Limb (tissue), 2 donors: ENCODE results near the gene CACNA1D.

Experiments used
- DNase-seq, 2 donors: peaks; one replicate each; pipeline ENCODE4 v3.0.0-alpha.2; 2016; ENCODE audit errors: extremely low spot score in 2 of 2

CACNA1D gene

DNA sequence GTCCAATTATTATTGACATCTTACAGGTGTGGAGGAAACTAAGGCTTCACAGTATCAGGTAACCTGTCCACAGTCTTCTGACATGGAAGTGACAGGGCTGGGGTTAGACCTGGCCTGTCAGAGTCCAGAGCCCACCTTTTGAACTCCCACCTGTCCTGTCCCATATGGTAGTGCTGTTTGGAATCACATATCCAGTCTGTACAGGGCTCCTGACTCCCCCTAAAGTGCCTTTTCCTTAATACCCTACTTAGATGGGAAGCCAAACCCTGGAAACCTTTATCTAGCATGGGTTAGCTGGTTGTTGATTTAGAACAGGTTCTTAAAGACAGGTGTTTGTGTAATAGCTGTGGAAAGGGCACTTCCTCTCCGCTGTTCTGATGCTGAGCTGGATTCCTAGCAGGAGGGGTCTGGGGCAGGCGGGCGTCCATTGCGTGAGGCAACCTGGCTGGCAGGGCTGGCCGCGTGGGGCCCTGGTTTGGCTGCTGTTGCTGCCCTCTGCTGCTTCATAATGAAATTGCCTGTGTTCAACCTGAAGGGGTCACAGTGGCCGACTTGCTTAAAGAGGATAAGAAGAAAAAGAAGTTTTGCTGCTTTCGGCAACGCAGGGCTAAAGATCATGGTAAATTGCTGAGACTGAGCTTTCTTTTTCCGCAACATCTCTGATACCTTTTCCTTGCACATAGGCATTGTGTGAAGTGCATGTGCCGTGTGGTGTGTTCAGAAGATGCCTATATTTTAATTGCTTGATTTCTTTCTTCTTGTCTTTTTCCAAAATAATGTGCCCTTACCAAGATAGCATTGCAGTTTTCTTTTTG lies 215.7 kb downstream of the CACNA1D start:
- DNase-seq: peak; percentile 69 to 82

DNA sequence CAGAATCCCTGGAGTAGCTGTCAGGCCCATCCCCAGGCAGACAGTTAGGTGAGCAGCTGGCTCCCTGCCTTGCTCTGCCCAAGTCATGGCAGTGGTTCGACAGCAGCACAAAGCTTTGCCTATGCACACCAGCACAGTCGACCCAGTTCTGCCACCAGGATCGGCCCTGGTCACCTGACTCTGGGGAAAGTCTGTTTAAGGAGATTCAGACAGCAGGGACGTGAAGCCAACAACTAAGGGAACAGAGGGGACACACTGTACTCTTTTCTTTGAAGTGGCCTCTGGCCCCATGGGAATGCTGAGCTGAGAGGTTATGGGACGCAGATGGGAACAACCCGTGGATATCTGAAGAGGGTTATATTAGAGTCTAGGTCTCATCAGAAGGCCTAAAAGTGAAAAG lies 217.0 kb downstream of the CACNA1D start:
- DNase-seq: no peak

DNA sequence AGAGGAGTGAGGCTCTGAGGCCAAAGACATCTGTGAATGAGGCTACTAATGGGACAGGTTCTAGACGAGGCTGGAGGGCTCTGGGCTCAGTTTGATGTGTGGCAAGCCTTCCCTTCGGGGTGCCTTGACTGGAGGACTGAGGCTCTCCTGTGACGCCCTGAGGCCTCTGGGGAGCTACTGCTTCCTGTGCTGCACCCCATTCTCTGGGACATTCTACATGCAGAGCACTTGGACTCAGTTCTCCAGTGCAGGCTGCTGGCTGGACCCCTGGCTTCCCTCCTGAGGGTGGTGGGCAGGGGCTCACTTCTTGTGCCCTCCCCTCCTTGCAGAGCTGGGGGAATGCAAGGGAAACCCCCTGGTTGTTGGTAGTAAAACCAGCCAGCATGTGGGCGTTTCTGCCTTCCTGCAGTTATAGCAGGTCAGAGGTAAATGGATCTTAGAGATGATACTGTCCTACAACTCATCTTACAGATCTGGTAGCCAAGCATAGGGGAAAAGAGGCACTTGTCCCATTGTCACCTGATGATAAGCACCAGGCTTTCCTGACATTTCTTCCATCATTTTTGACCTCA lies 218.5 kb downstream of the CACNA1D start:
- no peak for DNase-seq

DNA sequence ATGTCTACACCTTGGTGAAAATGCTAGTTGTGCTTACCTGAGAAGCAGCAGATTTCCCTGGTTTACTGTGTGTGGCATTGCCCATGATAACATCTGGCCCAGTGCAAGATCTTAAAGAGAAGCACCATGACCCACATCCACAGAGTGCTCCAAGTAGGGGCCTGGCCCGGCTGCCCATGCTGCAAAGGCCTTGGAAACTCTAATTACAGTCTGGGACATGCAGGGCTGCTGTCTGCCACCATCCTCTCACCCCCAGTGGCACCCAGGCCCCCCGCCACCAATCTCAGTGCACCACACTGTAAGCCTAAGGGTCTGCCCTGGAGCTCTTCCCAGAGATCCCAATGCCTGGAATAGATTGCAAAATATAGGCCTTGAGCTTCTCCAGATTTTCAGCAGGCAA lies 219.2 kb downstream of the CACNA1D start:
- no peak for DNase-seq

DNA sequence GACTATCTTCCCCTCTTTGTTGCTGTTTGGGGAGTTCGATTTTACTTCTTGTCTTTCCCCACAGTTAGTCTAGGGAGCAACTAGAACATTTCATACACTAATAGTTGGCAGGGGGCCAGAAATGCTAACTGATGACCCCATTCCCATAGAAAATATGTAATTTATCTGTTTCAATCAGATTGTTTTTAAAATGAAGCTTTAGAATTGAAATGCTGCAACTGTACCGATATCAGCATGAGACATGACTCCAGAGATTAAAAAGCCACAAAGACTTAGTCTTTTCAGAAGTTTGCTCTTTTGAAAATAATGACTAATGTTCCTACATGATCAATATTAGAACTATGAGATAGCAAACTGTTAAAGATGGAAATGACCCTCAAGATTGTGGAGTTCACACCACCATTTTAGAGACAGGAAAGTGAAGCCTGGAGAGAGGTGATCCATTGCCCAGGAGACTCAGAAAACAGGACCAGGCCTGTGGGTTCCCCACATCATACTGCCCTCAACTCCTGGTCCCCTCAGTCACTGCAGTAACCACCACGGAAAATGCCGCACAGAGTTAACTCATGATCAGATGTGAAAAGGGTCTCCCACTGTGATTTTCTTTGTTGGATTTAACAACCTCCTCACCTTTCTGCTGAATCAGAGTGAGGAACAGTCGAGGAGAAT lies 221.5 kb downstream of the CACNA1D start:
- no peak for DNase-seq

DNA sequence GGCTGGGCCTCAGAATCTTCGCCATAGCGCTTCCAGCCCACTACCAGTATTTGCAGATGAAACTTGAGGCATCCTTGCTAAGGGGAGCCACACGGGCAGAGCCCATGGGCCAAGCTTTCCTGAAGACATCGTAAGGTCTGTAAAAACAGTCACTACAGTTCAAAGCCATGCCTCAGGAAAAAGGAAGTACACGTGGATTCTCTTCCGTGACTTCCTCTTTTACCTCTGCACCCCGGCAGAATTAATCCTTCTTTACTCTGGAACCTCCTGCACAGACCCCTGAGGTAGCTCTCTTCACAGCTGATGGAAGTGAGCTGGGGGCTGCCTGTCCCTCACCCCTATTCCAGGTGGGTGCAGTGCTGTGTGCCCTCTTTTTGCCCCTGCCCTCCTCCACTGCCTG lies 222.6 kb downstream of the CACNA1D start:
- no peak for DNase-seq

DNA sequence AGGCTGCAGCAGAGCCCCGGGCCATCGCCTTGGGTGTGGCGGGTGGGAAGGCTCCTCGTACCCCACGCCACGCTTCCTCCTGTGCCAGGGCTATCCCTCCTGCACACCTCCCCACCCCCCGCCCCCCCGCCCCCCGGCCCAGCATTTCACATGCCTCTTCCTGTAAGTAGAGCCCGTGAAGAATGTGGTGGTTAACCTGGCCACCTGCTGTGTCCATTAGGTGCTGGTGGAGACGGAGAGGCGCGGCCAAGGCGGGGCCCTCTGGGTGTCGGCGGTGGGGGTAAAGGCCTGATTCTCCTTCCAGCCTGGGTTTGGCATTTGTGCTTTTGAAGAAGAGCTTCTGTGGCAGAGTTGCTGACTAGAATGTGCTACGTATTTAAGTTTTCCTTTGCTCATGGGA lies 224.1 kb downstream of the CACNA1D start:
- no peak for DNase-seq

DNA sequence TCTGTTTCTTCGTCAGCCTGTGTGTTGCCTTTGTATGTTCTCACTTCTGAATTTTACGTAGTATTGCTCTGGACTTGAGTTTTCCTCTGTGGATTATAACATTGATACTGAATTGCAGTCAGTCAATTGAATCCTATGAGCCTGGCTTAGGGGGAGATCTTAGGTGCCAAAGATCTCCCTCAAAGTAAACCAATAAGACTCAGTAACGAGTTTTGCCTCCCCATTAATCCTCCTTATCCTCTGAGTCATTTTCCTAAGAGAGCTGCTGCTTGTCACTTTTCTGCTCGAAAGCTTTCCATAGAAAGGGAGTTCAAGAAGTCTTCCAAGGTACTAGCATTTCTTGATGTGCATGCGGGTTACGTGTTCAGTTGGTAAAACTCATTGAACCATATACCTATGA lies 225.4 kb downstream of the CACNA1D start:
- no peak for DNase-seq

DNA sequence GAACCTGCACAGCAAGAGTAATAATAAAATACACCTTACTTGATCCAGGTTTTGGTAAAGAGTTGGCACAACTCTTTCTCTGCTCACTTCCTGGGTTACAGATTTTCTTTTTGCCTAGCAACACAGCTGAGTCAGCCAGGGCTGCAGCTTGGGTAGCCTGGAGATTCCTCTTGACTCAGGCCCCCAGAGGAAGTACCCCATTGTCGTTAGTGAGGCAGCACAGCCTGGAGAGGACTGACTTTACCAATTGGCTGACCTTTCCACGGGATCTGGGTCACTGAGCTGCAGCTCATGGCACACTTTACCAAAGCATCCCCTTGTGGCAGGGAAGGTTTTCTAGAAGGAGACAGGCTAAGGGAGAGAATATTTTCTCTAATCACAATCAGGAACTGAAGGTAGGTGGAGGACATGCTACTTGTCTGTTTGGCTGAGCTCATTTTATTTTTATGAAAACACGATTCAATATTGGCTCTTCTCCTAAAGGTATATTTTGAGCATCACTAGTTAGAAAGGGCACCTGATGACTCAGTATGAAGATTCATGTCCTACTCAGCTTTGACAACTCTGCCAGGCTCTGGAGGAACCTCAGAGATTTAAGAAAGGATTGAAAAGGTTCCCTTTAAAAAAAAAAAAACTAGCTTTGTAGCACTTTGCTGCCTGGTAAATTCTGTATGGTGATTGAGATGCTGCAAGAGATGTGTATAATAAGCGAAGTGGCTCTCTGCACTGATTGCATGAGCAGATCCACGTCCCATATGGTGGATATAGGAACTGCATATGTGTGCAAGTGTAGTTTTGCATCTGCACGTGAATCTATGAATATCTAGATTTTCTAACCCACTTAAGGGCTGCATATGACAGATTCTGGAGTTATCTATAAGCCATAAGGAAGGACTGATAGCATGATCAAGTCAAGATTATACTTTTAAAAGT lies 227.0 kb downstream of the CACNA1D start:
- no peak for DNase-seq

DNA sequence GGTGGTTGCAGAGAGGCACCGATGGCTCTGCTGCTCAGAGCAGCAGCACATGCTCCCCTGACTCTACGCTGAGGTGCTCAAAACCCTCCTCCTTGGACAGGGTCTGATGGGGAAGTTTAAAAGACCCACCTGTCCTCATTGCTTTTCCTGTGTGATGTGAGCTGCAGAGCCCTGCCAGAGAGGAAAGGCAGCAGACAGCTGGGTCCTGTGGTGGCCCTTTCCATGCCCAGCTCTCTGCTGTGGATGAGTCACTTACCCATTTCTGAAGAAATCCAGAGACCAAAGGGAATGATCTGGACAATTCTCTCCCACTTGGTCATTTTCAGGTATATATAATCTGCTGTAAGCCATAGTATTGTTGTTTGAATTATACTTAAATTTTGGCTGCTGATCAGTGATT lies 230.2 kb downstream of the CACNA1D start:
- no peak for DNase-seq

DNA sequence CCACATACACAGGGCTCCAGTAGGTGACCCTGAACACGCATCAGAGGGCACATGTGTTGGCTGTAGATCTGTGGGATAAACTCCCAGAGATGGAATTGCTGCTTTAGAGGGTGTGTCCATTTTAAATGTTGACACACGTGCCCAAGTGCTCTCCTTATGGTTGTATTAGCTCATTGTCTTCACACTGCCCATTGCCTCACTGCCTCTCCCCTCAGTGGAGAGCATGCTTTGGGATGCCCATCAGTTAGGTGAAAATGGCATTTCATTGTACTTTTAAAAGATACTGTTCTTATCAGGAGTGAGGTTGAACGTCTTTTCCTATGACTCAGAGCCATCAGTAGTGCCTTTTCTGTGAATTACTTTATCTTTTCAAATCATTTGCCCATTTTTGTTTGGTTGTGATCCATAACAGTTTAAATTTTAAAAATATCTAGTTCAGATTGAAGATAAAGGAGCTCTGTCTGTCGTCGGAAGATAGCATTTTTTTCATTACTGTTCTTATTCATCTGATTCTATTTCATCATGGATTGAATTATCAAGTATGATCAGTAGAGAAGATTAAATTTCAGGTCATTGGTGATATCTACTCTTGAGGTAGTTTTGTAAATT lies 231.1 kb downstream of the CACNA1D start:
- DNase-seq: no peak

DNA sequence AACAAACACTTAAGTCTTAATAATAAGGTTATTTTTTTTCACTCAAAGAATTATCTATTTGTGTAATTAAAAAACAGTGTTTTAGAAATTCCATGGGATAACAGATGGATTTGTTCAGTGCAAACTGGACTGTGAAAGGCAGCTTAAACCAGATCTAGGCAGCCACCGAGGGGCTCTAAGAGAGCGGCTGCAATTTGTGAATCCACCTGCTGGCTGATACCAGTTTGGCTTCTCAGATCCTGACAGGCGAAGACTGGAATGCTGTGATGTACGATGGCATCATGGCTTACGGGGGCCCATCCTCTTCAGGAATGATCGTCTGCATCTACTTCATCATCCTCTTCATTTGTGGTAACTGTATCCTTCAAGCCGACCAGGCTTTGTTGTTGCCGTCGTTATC lies 232.2 kb downstream of the CACNA1D start:
- DNase-seq: no peak

DNA sequence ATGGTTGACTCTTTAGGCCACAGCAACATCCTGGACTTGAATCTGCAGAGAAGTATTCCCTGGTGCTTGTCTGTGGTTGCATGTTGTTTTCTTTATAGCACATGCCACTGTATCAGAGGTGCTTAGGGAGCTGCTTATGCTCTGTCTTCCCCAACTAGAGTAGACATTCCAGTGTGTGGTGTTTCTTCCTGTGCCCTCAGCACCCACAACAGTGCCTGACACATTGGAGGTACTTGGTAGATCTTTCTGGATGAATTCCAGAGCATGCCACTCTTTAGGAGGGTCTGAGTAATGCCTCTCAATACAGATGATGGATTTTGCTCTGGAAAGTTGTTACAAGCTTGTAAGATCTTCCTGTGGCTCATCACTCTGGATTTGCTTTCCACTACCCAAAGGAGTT lies 234.2 kb downstream of the CACNA1D start:
- DNase-seq: no peak

DNA sequence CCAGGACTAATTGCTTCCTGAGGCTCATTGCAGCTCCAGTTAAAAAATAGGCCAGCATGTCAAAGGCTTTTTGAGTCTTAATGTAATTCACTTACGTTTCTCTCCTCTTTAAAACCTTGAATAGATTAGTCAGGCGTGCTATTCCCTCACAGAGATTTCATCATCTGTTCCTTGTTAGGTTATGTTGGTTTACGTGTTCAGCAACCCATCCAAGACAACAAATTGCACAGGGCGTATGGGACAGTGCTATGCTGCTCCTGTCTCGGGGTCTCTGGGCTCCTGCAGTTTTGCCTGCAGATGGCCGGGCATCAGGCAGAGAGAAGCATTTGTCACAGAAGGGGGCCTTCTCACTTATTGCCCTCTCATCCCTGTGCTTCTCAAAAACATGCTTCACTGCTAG lies 234.7 kb downstream of the CACNA1D start:
- no peak for DNase-seq

DNA sequence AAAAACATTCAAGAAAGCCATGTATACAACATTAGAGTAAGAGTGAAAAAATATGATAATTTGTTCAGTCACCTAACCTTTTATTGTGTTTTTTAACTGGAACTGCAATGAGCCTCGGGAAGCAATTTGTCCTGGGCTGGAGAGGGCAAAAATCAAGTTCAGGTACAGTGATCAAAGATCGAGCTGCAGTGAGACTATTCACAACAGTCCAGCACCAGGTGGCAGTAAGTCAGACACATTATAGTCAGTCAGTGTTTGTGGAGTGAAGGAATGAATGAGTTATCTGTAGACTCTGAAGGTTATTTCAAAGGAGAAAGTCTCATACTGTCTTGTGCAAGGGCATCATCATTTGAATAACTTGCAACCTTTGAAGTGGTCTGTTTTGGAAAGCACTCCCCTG lies 235.2 kb downstream of the CACNA1D start:
- DNase-seq: no peak

DNA sequence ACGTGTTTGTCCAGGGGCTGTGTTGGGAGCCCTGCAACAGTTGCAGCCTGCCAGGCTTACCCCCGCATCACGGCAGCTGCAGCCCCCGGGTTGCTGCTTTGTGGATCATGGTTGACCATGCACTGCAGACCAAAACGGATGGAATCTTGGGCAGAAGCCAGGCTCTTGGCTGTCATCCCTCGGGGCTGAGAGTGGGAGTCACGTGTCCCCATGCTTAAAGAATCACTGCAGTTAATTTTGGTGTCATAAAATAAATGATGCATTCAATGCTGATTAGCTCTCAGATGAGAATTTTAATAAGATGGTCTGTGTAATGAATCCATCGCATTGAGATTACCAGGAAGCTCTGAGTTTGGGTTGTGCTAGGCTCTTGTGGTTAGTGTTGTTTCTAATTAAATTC lies 236.2 kb downstream of the CACNA1D start:
- DNase-seq: peak in 1 of 2 donors; percentile 72

DNA sequence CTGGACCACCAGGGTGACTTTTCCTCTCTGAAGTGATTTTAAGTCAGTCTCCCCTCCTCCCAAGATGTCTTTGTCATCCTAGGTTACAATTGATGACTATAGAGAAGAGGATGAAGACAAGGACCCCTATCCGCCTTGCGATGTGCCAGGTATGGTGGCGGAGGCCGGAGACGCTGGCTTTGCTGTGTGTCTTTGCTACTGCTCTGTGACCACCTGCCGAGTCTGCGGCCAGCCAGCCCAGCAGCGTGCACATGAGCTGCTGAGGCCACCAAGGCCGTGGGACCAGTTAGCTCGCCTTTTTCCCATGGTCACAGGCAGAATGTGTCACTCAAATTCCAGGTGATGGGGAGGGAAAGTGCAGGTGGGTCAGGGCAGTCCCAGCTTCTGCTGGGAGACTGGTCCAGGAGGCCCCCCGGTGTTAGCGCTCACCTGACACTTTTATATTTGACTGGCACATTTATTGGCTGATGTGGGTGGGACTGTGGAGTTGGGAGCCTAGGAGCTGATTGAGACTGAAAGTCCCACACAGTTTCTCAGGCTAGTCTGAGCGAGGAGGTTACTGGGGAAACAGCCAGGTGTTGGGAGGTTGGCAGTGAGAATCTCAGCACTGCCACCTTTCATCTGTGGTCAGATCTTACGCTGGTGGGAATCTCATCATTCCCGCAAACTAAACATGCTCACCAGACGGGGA lies 237.7 kb downstream of the CACNA1D start:
- no peak for DNase-seq

DNA sequence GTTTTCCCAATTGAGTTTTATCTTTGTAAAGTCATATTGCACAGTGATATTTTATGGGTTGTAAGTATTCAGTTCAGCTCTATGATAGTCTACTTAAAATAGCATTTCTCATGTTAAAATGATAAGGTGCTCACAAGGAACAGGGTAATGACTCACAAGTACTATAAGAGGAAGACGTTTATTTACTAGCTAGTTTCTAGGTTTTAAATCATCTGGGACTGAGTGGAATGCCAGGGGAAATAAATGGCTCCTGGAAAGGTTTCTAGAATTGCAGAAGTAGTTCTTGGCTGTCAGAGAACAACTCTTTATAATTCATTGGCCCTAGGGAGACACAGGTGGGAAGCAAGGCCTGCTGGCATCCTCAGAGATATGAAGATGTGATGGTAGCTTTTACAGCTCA lies 239.0 kb downstream of the CACNA1D start:
- no peak for DNase-seq

DNA sequence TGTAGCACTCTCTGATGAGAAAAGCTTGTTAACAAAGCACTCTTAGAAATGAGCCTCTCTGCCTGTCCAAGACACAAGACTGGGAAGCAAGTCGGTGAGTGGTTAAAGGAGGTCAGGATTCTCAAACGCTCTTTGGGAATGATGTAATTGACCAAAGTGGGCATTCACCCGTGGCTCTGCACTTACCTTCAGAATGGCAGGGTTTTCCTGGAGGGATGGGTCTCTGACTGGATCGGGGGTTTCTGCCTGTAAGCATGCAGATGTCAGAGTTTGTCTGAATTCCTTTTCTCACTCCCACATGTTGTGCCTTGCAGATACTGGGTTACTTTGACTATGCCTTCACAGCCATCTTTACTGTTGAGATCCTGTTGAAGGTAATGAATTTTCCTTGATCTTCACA lies 245.6 kb downstream of the CACNA1D start:
- no peak for DNase-seq

DNA sequence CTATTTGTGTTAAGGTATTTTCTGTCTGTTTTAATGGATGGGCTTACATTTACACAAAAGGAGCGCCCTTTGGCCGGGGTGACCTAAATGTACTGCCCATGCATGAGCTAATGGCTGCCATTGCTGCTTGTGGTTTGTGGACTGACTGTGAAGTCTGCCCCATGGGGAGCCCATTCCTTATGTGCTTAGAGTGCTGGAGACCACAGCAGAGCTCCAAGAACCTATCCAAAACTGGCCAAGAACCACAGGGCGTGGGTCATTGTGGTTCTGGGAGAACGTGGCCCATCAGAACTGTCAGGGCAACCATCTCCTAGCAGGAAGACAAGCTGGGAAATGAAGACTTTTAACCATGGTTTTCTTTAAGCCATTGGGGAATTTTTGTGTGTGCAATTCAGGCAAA lies 246.5 kb downstream of the CACNA1D start:
- DNase-seq: no peak

DNA sequence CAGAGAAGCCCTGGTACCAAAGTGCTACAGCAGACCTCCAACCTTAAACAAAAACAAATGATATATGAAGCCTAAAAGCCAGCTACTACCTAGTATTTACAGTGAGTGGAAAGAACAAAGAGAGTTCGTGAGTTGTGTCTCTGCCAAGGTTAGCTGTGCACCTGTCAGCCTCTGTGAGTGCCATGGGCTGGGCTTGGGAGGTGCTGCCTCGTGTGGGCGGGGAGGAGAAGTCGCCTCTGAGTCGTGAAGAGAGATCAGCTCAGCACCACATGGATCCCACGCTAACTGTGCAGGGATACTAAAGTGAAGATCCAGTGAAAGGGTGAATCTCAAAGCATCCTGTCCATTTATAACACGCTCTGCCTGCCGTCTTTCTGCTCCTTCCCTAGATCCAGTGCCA lies 249.9 kb downstream of the CACNA1D start:
- no peak for DNase-seq
